HepG2 (cell line): ENCODE measurements around the gene PLCG2. TPM values are rescaled to one million over a fixed set of nuclear protein-coding genes. Genes with fewer than 3 reads are reported as not detected.

Experiments
- ATAC-seq: fragments of 200-7000 bp; cut with Tn5 transposase; 3 replicates; pipeline ENCODE4 v1.9.1; 2020; ENCODE audit warnings: mild to moderate bottlenecking, moderate library complexity
- Bru-seq: library from RNA; stranded (reverse); fragments of 400-500 nt; gene quantifications from one replicate; lab custom pipeline; 2021; lab: Mats Ljungman, UMichigan
- BruChase-seq, 2 experiments: library from RNA; stranded (reverse); fragments of 400-500 nt; gene quantifications; one replicate each; lab custom pipeline; 2021; lab: Mats Ljungman, UMichigan
- BruUV-seq: library from RNA; stranded (reverse); fragments of 400-500 nt; replicated peaks from 2 replicates; lab custom pipeline; 2021; lab: Mats Ljungman, UMichigan
- CTCF ChIA-PET: fragments of 300-600 bp; formaldehyde crosslinking; extraction: SDS; loops from one replicate; lab custom pipeline; 2021; ENCODE audit warnings: low total read pairs, inconsistent platforms, low intra/inter-chr PET ratio; lab: Yijun Ruan, JAX
- POLR2A ChIA-PET: fragments of 350-600 bp; sonication (Branson Sonifier 250); formaldehyde crosslinking; loops from one replicate; lab custom pipeline; 2020; ENCODE audit warnings: antibody characterized with exemption, inconsistent platforms; lab: Yijun Ruan, JAX
- DNase-seq: peaks from one replicate; pipeline ENCODE4 v3.0.0-alpha.2; 2015; ENCODE audit warnings: low spot score
- FAIRE-seq: peaks from 3 replicates; lab custom pipeline; 2011; peaks lifted over from hg19 to GRCh38; lab: Jason Lieb, UNC
- H2AFZ ChIP-seq: one replicate; pipeline ENCODE4 v1.6.1; 2011; ENCODE audit warnings: low read length, inconsistent platforms
- H3K27ac ChIP-seq: fragments of 300-600 bp; 3 replicates; pipeline ENCODE4 v1.8.0; 2011; ENCODE audit warnings: mixed run types, mild to moderate bottlenecking, mixed read lengths, low read length, inconsistent platforms; ENCODE audit not compliant: insufficient read depth; ENCODE audit errors: extremely low read length
- H3K27me3 ChIP-seq, 2 experiments: fragments of 200-600 bp in 1 of 2; 2 replicates in 1 of 2; 3 replicates in 1 of 2; pipeline versions ENCODE4 v1.6.0 to v1.8.0; 2011; ENCODE audit warnings: low read length in 2 of 2, mild to moderate bottlenecking in 2 of 2, moderate library complexity in 2 of 2, inconsistent platforms in 1 of 2; ENCODE audit not compliant: insufficient read depth in 2 of 2, control insufficient read depth in 1 of 2
- H3K36me3 ChIP-seq, 2 experiments: fragments of 200-600 bp in 1 of 2; replicated peaks in 1 of 2; 2 replicates in 1 of 2; 3 replicates in 1 of 2; pipeline versions ENCODE4 v1.5.1 to v1.8.0; 2011; ENCODE audit warnings: low read length in 2 of 2, inconsistent platforms in 1 of 2; ENCODE audit not compliant: insufficient read depth in 2 of 2, control insufficient read depth in 1 of 2
- H3K4me1 ChIP-seq: 2 replicates; pipeline ENCODE4 v1.5.1; 2012; ENCODE audit warnings: low read length, inconsistent platforms; ENCODE audit not compliant: insufficient read depth
- H3K4me2 ChIP-seq: 2 replicates; pipeline ENCODE4 v1.6.0; 2011; ENCODE audit warnings: low read depth, low read length, inconsistent platforms
- H3K4me3 ChIP-seq, 3 experiments: fragments of 200-600 bp in 1 of 3; sonication (generic), shearing (Covaris generic) in 1 of 3; replicated peaks in 1 of 3; 2 replicates each; pipeline ENCODE4 v1.5.1; 2011 to 2016; ENCODE audit warnings: low read length in 3 of 3, inconsistent platforms in 2 of 3, low read depth in 2 of 3, mild to moderate bottlenecking in 2 of 3, control low read depth in 1 of 3, mixed read lengths in 1 of 3; ENCODE audit not compliant: insufficient read depth in 1 of 3
- H3K79me2 ChIP-seq: one replicate; pipeline ENCODE4 v1.6.1; 2011; ENCODE audit warnings: low read length, inconsistent platforms; ENCODE audit not compliant: insufficient read depth
- H3K9ac ChIP-seq: 2 replicates; pipeline ENCODE4 v1.6.0; 2011; ENCODE audit warnings: mild to moderate bottlenecking, low read depth, low read length, inconsistent platforms; ENCODE audit not compliant: insufficient read depth
- H3K9me3 ChIP-seq: 2 replicates; pipeline ENCODE4 v1.5.1; 2012; ENCODE audit warnings: mild to moderate bottlenecking, low read length
- H4K20me1 ChIP-seq: 2 replicates; pipeline ENCODE4 v1.6.0; 2011; ENCODE audit warnings: inconsistent platforms, mild to moderate bottlenecking, low read length, moderate library complexity; ENCODE audit not compliant: insufficient read depth
- ATM ChIP-seq: fragments of 450-650 bp; IDR thresholded peaks from 2 replicates; pipeline ENCODE4 v1.7.1; 2017; ENCODE audit warnings: mild to moderate bottlenecking, borderline replicate concordance
- KDM3A ChIP-seq: IDR thresholded peaks from 2 replicates; pipeline ENCODE4 v1.6.1; 2018; ENCODE audit warnings: low read depth, missing compliant biosample characterization
- KLF9 ChIP-seq: IDR thresholded peaks from 2 replicates; pipeline ENCODE4 v1.6.1; 2016; ENCODE audit warnings: low read depth
- PRDM15 ChIP-seq: sonication (generic); formaldehyde crosslinking; IDR thresholded peaks from 2 replicates; pipeline ENCODE4 v1.4.0; 2020; ENCODE audit warnings: missing genetic modification reagents
- RAD21 ChIP-seq: fragments of 450-650 bp; formaldehyde crosslinking; IDR thresholded peaks from 2 replicates; pipeline ENCODE4 v1.5.0; 2020; ENCODE audit warnings: mild to moderate bottlenecking
- RXRA ChIP-seq: sonication (generic); formaldehyde crosslinking; IDR thresholded peaks from 2 replicates; pipeline ENCODE4 v1.5.1; 2020; ENCODE audit warnings: missing genetic modification reagents
- SRY ChIP-seq: sonication (generic); formaldehyde crosslinking; IDR thresholded peaks from 2 replicates; pipeline ENCODE4 v1.8.0; 2022; ENCODE audit warnings: mild to moderate bottlenecking, missing genetic modification reagents
- ZNF333 ChIP-seq: sonication (generic); formaldehyde crosslinking; IDR thresholded peaks from 2 replicates; pipeline ENCODE4 v1.4.0; 2020; ENCODE audit warnings: mild to moderate bottlenecking, missing genetic modification reagents, borderline replicate concordance
- ZNF598 ChIP-seq: sonication (generic); formaldehyde crosslinking; IDR thresholded peaks from 2 replicates; pipeline ENCODE4 v1.5.1; 2020; ENCODE audit warnings: mild to moderate bottlenecking, missing genetic modification reagents, borderline replicate concordance
- WGBS: methylation state at CpG from one replicate; pipeline ENCODE4 v1.1.6; 2017; ENCODE audit warnings: low lambda C conversion rate; 5-methylcytosine and 5-hydroxymethylcytosine counted together
- in situ Hi-C: cut with HindIII; loops from 2 replicates; pipeline ENCODE4 v1.10.0; 2017; ENCODE audit warnings: low pct_unique_long_range_greater_than_20kb; ENCODE audit not compliant: extremely low pct_ligation_motif_present
- intact Hi-C: fragments of 100-400 bp; cut with micrococcal nuclease; formaldehyde crosslinking; loops from one replicate; pipeline ENCODE4 v1.10.0; 2022; ENCODE audit not compliant: unreplicated experiment
- long read RNA-seq, 2 experiments: library from RNA in 1 of 2; library from polyadenylated mRNA in 1 of 2; stranded (forward) in 1 of 2; unstranded in 1 of 2; transcript quantifications; one replicate each; pipeline ENCODE4 v2.0.0, GENCODE V29; 2019 to 2022
- polyA minus RNA-seq, 3 experiments: library from RNA; depleted of rRNA, polyadenylated mRNA; stranded (reverse); fragments of >200 nt; gene quantifications; 2 replicates each; pipeline ENCODE4 v1.2.3, GENCODE V29; 2011; ENCODE audit warnings: low replicate concordance in 1 of 3
- polyA plus RNA-seq, 8 experiments: library from polyadenylated mRNA; depleted of rRNA in 3 of 8; stranded (reverse) in 7 of 8; unstranded in 1 of 8; fragments of >200 nt; fragmentation: Illumina TruSeq in 4 of 8; extraction: Trizol in 4 of 8; gene quantifications; 2 replicates each; pipeline versions ENCODE4 v1.2.1 to v1.2.3, GENCODE V29; 2011 to 2016; ENCODE audit warnings: low read depth in 4 of 8, missing spikeins in 1 of 8, mixed read lengths in 1 of 8; ENCODE audit not compliant: insufficient read depth in 1 of 8
- total RNA-seq, 5 experiments: library from RNA; depleted of rRNA; stranded (reverse); fragments of >200 nt; fragmentation: Illumina TruSeq; extraction: Trizol; gene quantifications; 2 replicates each; pipeline ENCODE4 v1.2.3, GENCODE V29; 2016; ENCODE audit warnings: low read depth in 1 of 5
- TF ChIP-seq, protein P1 (sequence below): sonication (generic); formaldehyde crosslinking; IDR thresholded peaks from 2 replicates; pipeline ENCODE4 v1.8.0; 2022; ENCODE audit warnings: mild to moderate bottlenecking, missing genetic modification reagents, moderate library complexity
- TF ChIP-seq, protein P2 (sequence below): sonication (generic); formaldehyde crosslinking; IDR thresholded peaks from 2 replicates; pipeline ENCODE4 v1.5.0; 2020; ENCODE audit warnings: missing genetic modification reagents

Gene PLCG2
- total RNA-seq (2016; rRNA removed; fragmentation: Illumina TruSeq; extraction: Trizol) (0.13 TPM in 1 of 2 replicates, not detected in the other), polyA plus RNA-seq (2011; rRNA removed) (0.18 and 0.63 TPM in 2 replicates), polyA minus RNA-seq (2011; rRNA and poly(A)+ RNA removed; ENCODE audit: low replicate concordance) (4.0 and 7.0 TPM in 2 replicates), Bru-seq, nascent RNA (percentile 15 among the genes with signal in this experiment), BruChase-seq, experiment 1, labeled RNA remaining after a 6-hour chase (percentile 12 among the genes with signal in this experiment), BruChase-seq, experiment 2, labeled RNA remaining after a 2-hour chase (percentile 14 among the genes with signal in this experiment)
- total RNA-seq (2016; cell fraction: cytosol; rRNA removed; fragmentation: Illumina TruSeq; extraction: Trizol; ENCODE audit: low read depth) = under 0.01 TPM in 1 of 2 replicates, not detected in the other
- 0.06 TPM in 1 of 2 replicates, not detected in the other for total RNA-seq (2016; cell fraction: insoluble cytoplasmic fraction; rRNA removed; fragmentation: Illumina TruSeq; extraction: Trizol)
- not detected in 2 replicates for total RNA-seq (2016; cell fraction: membrane; rRNA removed; fragmentation: Illumina TruSeq; extraction: Trizol)
- not detected in 2 replicates for total RNA-seq (2016; cell fraction: nucleus; rRNA removed; fragmentation: Illumina TruSeq; extraction: Trizol)
- 0.31 and 0.46 TPM in 2 replicates for polyA plus RNA-seq (2011; cell fraction: cytosol; rRNA removed)
- 1.1 and 2.2 TPM in 2 replicates for polyA plus RNA-seq (2011; cell fraction: nucleus; rRNA removed)
- 1.6 and 2.5 TPM in 2 replicates for polyA plus RNA-seq (2012)
- not detected in 2 replicates for polyA plus RNA-seq (2016; cell fraction: cytosol; fragmentation: Illumina TruSeq; extraction: Trizol; ENCODE audit: low read depth)
- polyA plus RNA-seq (2016; cell fraction: insoluble cytoplasmic fraction; fragmentation: Illumina TruSeq; extraction: Trizol; ENCODE audit: low read depth) = not detected in 2 replicates
- not detected in 2 replicates for polyA plus RNA-seq (2016; cell fraction: membrane; fragmentation: Illumina TruSeq; extraction: Trizol; ENCODE audit: low read depth)
- polyA plus RNA-seq (2016; cell fraction: nucleus; fragmentation: Illumina TruSeq; extraction: Trizol; ENCODE audit: insufficient read depth, low read depth) = not detected in 2 replicates
- not detected in 2 replicates for polyA minus RNA-seq (2011; cell fraction: cytosol; rRNA and poly(A)+ RNA removed)
- polyA minus RNA-seq (2011; cell fraction: nucleus; rRNA and poly(A)+ RNA removed) = 1.1 and 2.3 TPM in 2 replicates
- long read RNA-seq, experiment 1 = 0 reads
- long read RNA-seq, experiment 2, partial matches to known transcripts = 0 of 2 reads
- long read RNA-seq, experiment 2, other reads (novel, unspliced or antisense) = 2 of 2 reads

- intact Hi-C loops = no loop called here
- Histone ChIP-seq H2AFZ (no peak within 1 kb of the TSS), H3K4me1 (no peaks in the 10 kb centered on the region), H3K4me2 (peak within 1 kb of the TSS; percentile 69), H3K27ac (no peak within 1 kb of the TSS), H3K79me2 (no peaks in the 10 kb centered on the region), H3K9ac (no peak within 1 kb of the TSS), H3K4me3 (peak within 1 kb of the TSS; percentile 23 to 65 (median 44); a peak in 2 of 6 replicates), H3K9me3 (no peaks in the 10 kb centered on the region), H3K36me3 (no peaks in the 10 kb centered on the region), H3K27me3 (peaks cover 6 to 75% of the 10 kb centered on the region in 2 experiments; a peak in 4 of 5 replicates), H4K20me1 (no peaks in the 10 kb centered on the region; the same call in 1 of the 2 replicates)
- ATAC-seq = peak; percentile 87
- DNase-seq = no peak
- in situ Hi-C loops = no loop called here
- CTCF ChIA-PET = no interaction called here
- no peak for FAIRE-seq
- POLR2A ChIA-PET = no interaction called here
- no TSS peak for BruUV-seq
- WGBS = 4% methylated on average over 34 of the region's 78 CpGs
- TF ChIP-seq PRDM15 = no peak
- no peak for TF ChIP-seq SRY
- TF ChIP-seq ZNF333 = no peak
- TF ChIP-seq, protein P1, sequence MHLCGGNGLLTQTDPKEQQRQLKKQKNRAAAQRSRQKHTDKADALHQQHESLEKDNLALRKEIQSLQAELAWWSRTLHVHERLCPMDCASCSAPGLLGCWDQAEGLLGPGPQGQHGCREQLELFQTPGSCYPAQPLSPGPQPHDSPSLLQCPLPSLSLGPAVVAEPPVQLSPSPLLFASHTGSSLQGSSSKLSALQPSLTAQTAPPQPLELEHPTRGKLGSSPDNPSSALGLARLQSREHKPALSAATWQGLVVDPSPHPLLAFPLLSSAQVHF = no peak
- no peak for TF ChIP-seq ZNF598 (CRISPR knock-in tag)
- no peak for TF ChIP-seq KDM3A (CRISPR knock-in tag)
- TF ChIP-seq RAD21 (CRISPR knock-in tag) = 0 out of 2 replicates have a peak, but pooled peaks have one; percentile 11
- TF ChIP-seq RXRA (CRISPR knock-in tag) = 0 out of 2 replicates have a peak, but pooled peaks have one; percentile 15
- TF ChIP-seq, protein P2, sequence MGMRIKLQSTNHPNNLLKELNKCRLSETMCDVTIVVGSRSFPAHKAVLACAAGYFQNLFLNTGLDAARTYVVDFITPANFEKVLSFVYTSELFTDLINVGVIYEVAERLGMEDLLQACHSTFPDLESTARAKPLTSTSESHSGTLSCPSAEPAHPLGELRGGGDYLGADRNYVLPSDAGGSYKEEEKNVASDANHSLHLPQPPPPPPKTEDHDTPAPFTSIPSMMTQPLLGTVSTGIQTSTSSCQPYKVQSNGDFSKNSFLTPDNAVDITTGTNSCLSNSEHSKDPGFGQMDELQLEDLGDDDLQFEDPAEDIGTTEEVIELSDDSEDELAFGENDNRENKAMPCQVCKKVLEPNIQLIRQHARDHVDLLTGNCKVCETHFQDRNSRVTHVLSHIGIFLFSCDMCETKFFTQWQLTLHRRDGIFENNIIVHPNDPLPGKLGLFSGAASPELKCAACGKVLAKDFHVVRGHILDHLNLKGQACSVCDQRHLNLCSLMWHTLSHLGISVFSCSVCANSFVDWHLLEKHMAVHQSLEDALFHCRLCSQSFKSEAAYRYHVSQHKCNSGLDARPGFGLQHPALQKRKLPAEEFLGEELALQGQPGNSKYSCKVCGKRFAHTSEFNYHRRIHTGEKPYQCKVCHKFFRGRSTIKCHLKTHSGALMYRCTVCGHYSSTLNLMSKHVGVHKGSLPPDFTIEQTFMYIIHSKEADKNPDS (CRISPR knock-in tag) = no peak
- no peak for TF ChIP-seq ATM
- TF ChIP-seq KLF9 (CRISPR knock-in tag) = no peak
Measured at GRCh38 chr16:81778861-81779535, at the start of gene PLCG2. Gene PLCG2, plus strand, starts transcription at chr16:81779291. Its CDS starts 6,699 bp downstream, at chr16:81785990.
